ENCODE measurements around the gene PPFIA1.
A peak's percentile ranks its signal among the peaks of the same experiment; 100 is the strongest.

The PPFIA1 gene

GRCh38 chr11:70311616-70312015 is 41.1 kb downstream of the PPFIA1 start:
- peaks cover 19% of the 10 kb centered on the region for H3K4me1 ChIP-seq (ENCODE audit: low read length)
- no peak overlapping the region for H3K4me3 ChIP-seq (ENCODE audit: low read length)
- H3K4me2 ChIP-seq (ENCODE audit: low read length): no peak overlapping the region
- no peak for TF ChIP-seq EZH2phosphoT487 (IDR thresholded peaks at IDR 0.05; ENCODE audit: low read depth)
- no peak for TF ChIP-seq CTCF (IDR thresholded peaks at IDR 0.05; ENCODE audit: low read depth, low read length)
- peaks cover 15% of the 10 kb centered on the region for H3K36me3 ChIP-seq (replicated peaks; ENCODE audit: low read depth, low read length)
- peaks cover 42% of the 10 kb centered on the region for H4K20me1 ChIP-seq (ENCODE audit: insufficient read depth, low read length)
- no peak overlapping the region for H2AFZ ChIP-seq (ENCODE audit: low read depth, low read length)
- H3K9me3 ChIP-seq (ENCODE audit: insufficient read depth, low read length): no peaks in the 10 kb centered on the region
- H3K9ac ChIP-seq (ENCODE audit: low read length): no peak overlapping the region
- no peaks in the 10 kb centered on the region for H3K27me3 ChIP-seq (ENCODE audit: low read depth, low read length)
- peaks cover 38% of the 10 kb centered on the region for H3K79me2 ChIP-seq (ENCODE audit: low read length)
- H3K27ac ChIP-seq (ENCODE audit: low read length): no peak overlapping the region

DNA sequence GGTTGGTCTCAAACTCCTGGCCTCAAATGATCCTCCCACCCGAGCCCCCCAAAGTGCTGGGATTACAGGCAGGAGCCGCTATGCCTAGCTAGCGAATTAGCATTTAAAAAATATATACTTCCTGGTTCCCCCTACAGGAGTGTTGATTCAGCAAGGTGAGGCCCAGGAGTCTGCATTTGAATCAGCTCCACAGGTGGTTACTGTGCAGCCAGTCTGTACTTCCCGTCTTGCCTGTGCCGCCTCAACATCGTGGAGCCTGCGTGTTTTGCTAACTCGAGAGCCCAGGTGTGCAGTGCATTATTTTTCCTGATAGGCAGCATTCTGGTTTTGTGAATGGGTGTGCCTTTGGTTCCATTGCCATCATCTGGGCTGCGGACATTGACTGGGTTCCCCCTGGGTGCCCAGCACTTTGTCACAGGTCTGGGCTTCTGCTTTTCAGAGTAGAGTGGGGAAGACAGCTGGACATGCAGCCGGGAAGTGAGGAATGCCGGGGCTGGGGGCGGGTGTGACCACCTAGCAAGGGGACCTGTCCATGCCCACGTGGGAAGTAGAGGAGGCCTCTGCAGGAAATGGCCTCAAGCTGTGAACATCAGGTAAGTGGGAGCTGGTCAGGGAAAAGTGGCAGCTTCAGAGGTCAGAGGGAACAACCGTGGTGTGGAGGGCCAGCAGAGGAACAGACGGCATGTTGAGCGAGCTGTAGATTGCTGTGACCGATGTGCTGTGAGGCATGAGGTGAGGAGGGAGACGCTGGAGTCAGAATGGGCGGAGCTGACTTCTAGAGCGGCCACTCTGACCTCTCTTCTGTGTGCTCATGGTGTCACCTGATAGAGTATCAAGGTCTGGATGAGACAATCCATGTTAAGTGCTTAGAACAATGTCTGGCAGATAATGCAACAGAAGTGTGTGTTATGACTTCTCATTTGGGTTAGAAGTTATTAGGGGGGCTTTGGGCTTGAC is 42.2 kb downstream of the PPFIA1 start:
- Histone ChIP-seq H3K4me1 (ENCODE audit: low read length) (peaks cover 15% of the 10 kb centered on the region), H3K27me3 (ENCODE audit: low read depth, low read length) (no peaks in the 10 kb centered on the region), H3K9me3 (ENCODE audit: insufficient read depth, low read length) (no peaks in the 10 kb centered on the region), H3K79me2 (ENCODE audit: low read length) (peaks cover 45% of the 10 kb centered on the region), H2AFZ (ENCODE audit: low read depth, low read length) (no peak overlapping the region), H3K4me3 (ENCODE audit: low read length) (no peak overlapping the region), H3K27ac (ENCODE audit: low read length) (no peak overlapping the region), H3K4me2 (ENCODE audit: low read length) (no peak overlapping the region), H3K36me3 (replicated peaks; ENCODE audit: low read depth, low read length) (peaks cover 15% of the 10 kb centered on the region), H4K20me1 (ENCODE audit: insufficient read depth, low read length) (peaks cover 44% of the 10 kb centered on the region), H3K9ac (ENCODE audit: low read length) (no peak overlapping the region)
- TF ChIP-seq EZH2phosphoT487 (IDR thresholded peaks at IDR 0.05; ENCODE audit: low read depth) (no peak), CTCF (IDR thresholded peaks at IDR 0.05; ENCODE audit: low read depth, low read length) (no peak)

- TF ChIP-seq EZH2phosphoT487 (IDR thresholded peaks at IDR 0.05; ENCODE audit: low read depth) (no peak), CTCF (IDR thresholded peaks at IDR 0.05; ENCODE audit: low read depth, low read length) (no peak)
Measured at GRCh38 chr11:70313945-70314344, 43.5 kb downstream of the PPFIA1 start.

DNA sequence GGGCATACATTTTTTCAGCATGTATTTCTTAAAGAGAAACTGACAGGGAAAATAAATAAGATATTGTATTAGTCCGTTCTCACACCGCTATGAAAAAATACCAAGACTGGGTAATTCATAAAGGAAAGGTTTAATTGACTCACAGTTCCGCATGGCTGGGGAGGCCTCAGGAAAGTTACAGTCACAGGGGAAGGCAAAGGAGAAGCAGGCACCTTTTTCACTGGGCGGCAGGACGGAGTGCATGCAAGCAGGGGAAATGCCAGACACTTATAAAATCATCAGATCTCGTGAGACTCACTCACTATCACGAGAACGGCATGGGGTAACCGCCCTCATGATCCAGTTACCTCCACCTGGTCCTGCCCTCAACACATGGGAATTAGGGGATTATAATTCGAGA is 44.2 kb downstream of the PPFIA1 start:
- TF ChIP-seq EZH2phosphoT487 (IDR thresholded peaks at IDR 0.05; ENCODE audit: low read depth): no peak
- TF ChIP-seq CTCF (IDR thresholded peaks at IDR 0.05; ENCODE audit: low read depth, low read length): no peak
- Histone ChIP-seq H2AFZ (ENCODE audit: low read depth, low read length) (no peak overlapping the region), H3K79me2 (ENCODE audit: low read length) (peaks cover 41% of the 10 kb centered on the region), H3K36me3 (replicated peaks; ENCODE audit: low read depth, low read length) (peaks cover 13% of the 10 kb centered on the region), H4K20me1 (ENCODE audit: insufficient read depth, low read length) (peaks cover 58% of the 10 kb centered on the region), H3K9ac (ENCODE audit: low read length) (no peak overlapping the region), H3K27ac (ENCODE audit: low read length) (no peak overlapping the region), H3K4me3 (ENCODE audit: low read length) (peak overlapping the region; percentile 31), H3K4me2 (ENCODE audit: low read length) (peak overlapping the region; percentile 39), H3K9me3 (ENCODE audit: insufficient read depth, low read length) (no peaks in the 10 kb centered on the region), H3K27me3 (ENCODE audit: low read depth, low read length) (no peaks in the 10 kb centered on the region), H3K4me1 (ENCODE audit: low read length) (peaks cover 15% of the 10 kb centered on the region)

More at GRCh38 chr11:70313945-70314344, 43.5 kb downstream of the PPFIA1 start:
- Histone ChIP-seq H2AFZ (ENCODE audit: low read depth, low read length) (no peak overlapping the region), H4K20me1 (ENCODE audit: insufficient read depth, low read length) (peaks cover 57% of the 10 kb centered on the region), H3K4me1 (ENCODE audit: low read length) (peaks cover 15% of the 10 kb centered on the region), H3K27me3 (ENCODE audit: low read depth, low read length) (no peaks in the 10 kb centered on the region), H3K4me2 (ENCODE audit: low read length) (peak overlapping the region; percentile 39; the same call in 1 of the 2 replicates), H3K36me3 (replicated peaks; ENCODE audit: low read depth, low read length) (peaks cover 15% of the 10 kb centered on the region), H3K9me3 (ENCODE audit: insufficient read depth, low read length) (no peaks in the 10 kb centered on the region), H3K27ac (ENCODE audit: low read length) (no peak overlapping the region), H3K4me3 (ENCODE audit: low read length) (no peak overlapping the region), H3K9ac (ENCODE audit: low read length) (no peak overlapping the region), H3K79me2 (ENCODE audit: low read length) (peaks cover 41% of the 10 kb centered on the region)
